GM04504 (cell line): ENCODE results near the gene AHNAK2.
"Not testable (repeated sequence)": the region's sequence is repeated elsewhere in the genome, so short reads cannot be mapped to it uniquely, and the experiment has no call there.

Source experiments
- DNase-seq: peaks from one replicate; pipeline ENCODE4 v3.0.0-alpha.2; 2012; ENCODE audit warnings: low read depth

AHNAK2 gene

GRCh38 chr14:104953097-104953496 lies 25.1 kb downstream of the AHNAK2 start:
- no peak for DNase-seq

GRCh38 chr14:104951863-104952657 lies 26.1 kb downstream of the AHNAK2 start:
- DNase-seq = not testable (repeated sequence)

- DNase-seq = not testable (repeated sequence)
These were observed 27.5 kb downstream of the AHNAK2 start for GRCh38 chr14:104950701-104951100.

GRCh38 chr14:104950021-104950420 lies 28.2 kb downstream of the AHNAK2 start:
- no peak for DNase-seq

- DNase-seq = not testable (repeated sequence)
These were observed 28.7 kb downstream of the AHNAK2 start for GRCh38 chr14:104949406-104949955.

GRCh38 chr14:104948736-104949031 lies 29.5 kb downstream of the AHNAK2 start:
- no peak for DNase-seq

- not testable (repeated sequence) for DNase-seq
These were observed 30.1 kb downstream of the AHNAK2 start for GRCh38 chr14:104947881-104948735.

GRCh38 chr14:104947201-104947600 lies 31.0 kb downstream of the AHNAK2 start:
- not testable (repeated sequence) for DNase-seq

GRCh38 chr14:104945986-104946965 lies 31.9 kb downstream of the AHNAK2 start:
- not testable (repeated sequence) for DNase-seq

GRCh38 chr14:104945266-104945665 lies 32.9 kb downstream of the AHNAK2 start:
- DNase-seq = not testable (repeated sequence)

GRCh38 chr14:104944436-104945205 lies 33.6 kb downstream of the AHNAK2 start:
- DNase-seq = not testable (repeated sequence)

- not testable (repeated sequence) for DNase-seq
These were observed 34.2 kb downstream of the AHNAK2 start for GRCh38 chr14:104944016-104944308.

- DNase-seq = not testable (repeated sequence)
These were observed 34.8 kb downstream of the AHNAK2 start for GRCh38 chr14:104943216-104944015.

- no peak for DNase-seq
These were observed 35.6 kb downstream of the AHNAK2 start for GRCh38 chr14:104942586-104942985.

- no peak for DNase-seq
These were observed 36.4 kb downstream of the AHNAK2 start for GRCh38 chr14:104941508-104942365.

GRCh38 chr14:104940526-104941150 lies 37.5 kb downstream of the AHNAK2 start:
- DNase-seq = no peak

GRCh38 chr14:104939666-104940410 lies 38.3 kb downstream of the AHNAK2 start:
- no peak for DNase-seq

GRCh38 chr14:104938960-104939359 lies 39.2 kb downstream of the AHNAK2 start:
- DNase-seq = no peak
